Dermis lymphatic vessel endothelial cell (primary cell): ENCODE results near the gene FGF13. TPM values are rescaled to one million over a fixed set of nuclear protein-coding genes. Genes with fewer than 3 reads are reported as not detected.

Experiments used
- total RNA-seq: library from RNA; depleted of rRNA; stranded (reverse); fragments of >200 nt; gene quantifications from 2 replicates; pipeline ENCODE4 v1.2.1, GENCODE V29; 2014

Gene FGF13
- 21.0 and 26.6 TPM in 2 replicates for total RNA-seq

DNA sequence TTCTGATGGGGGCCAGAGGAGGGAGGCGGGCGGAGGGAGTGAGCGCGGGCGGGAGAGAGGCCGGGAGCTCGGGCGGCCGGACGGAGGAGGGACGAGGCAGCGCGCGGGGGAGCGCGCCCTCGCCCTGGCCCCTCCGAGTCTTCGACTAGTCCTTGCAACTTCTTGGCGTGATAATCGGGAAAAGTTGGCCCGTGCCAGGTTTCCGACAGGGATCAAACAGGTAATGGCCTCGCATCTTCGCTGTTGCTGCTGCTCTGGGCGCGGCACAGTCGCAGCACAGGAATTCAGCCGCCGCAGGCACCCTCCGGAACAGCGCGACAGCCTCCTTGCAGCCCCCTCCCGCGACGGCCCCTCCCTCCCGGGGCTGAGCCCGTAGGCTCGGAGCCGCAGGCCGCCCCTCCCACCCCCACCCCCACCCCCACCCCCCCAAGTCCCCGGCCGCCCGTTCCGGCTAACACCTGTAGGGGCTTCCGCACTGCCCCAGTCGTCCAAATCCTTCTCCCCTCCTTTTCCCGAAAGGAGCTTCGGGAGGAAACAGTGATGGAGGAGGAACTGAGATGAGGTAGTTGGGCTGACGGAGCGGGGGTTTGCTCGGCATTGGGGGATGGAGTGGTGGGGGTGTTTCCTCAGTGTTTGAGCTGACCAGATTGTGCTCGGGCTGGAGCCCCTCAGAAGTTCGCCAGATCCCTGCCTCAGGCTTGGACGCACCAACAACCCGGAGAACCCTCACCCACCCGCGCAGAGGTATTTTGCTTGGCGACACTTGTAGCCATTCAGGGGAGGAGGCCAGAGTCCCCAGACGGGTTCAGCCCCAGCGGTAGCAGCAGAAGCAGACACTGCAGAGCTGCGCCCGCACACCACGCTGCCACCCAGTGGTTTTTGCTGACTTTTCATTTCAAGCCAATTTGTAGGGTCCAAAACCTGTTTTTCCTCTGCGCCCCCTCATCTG lies at the start of gene FGF13:
Gene FGF13, minus strand, starts transcription at position 319 of the 949 bp plus-strand sequence. CDS start 714 bp downstream, outside the sequence.

